ENCODE results near the gene NTM.

NTM gene

GRCh38 chr11:132289590-132290256, 919.3 kb downstream of the NTM start:
- DNase-seq (ENCODE audit: extremely low read depth, low read depth), result no peak

DNA sequence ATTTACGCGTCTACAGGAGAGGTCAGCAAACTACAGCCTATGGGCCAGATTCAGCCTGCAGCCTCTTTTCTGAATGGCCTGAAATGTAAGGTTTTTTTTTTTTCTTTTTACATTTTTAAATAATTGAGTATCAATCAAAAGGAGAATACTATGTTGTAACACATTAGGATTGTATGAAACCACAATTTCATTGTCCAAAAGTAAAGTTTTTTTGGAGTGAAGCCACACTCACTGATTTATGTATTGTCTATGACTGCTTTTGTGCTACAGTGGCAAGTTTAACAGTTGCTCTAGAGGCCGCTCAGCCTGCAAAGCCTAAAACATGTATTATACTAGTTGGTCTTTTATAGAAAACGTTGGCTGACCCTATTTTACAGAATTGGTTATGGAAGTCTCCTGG, 923.2 kb downstream of the NTM start:
- TF ChIP-seq, protein P1, sequence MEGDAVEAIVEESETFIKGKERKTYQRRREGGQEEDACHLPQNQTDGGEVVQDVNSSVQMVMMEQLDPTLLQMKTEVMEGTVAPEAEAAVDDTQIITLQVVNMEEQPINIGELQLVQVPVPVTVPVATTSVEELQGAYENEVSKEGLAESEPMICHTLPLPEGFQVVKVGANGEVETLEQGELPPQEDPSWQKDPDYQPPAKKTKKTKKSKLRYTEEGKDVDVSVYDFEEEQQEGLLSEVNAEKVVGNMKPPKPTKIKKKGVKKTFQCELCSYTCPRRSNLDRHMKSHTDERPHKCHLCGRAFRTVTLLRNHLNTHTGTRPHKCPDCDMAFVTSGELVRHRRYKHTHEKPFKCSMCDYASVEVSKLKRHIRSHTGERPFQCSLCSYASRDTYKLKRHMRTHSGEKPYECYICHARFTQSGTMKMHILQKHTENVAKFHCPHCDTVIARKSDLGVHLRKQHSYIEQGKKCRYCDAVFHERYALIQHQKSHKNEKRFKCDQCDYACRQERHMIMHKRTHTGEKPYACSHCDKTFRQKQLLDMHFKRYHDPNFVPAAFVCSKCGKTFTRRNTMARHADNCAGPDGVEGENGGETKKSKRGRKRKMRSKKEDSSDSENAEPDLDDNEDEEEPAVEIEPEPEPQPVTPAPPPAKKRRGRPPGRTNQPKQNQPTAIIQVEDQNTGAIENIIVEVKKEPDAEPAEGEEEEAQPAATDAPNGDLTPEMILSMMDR (IDR thresholded peaks at IDR 0.05; ENCODE audit: low read depth, low read length), result no peak

More at GRCh38 chr11:132289590-132290256, 919.3 kb downstream of the NTM start:
- TF ChIP-seq, protein P1 (IDR thresholded peaks at IDR 0.05; ENCODE audit: low read depth, low read length), result no peak

GRCh38 chr11:132296946-132297610, 926.7 kb downstream of the NTM start:
- TF ChIP-seq, protein P1 (IDR thresholded peaks at IDR 0.05; ENCODE audit: low read depth, low read length), result no peak
- no peak for DNase-seq (ENCODE audit: extremely low read depth, low read depth)

More for the DNA sequence above, 923.2 kb downstream of the NTM start:
- no peak for DNase-seq (ENCODE audit: extremely low read depth, low read depth)

GRCh38 chr11:132298357-132298756, 927.9 kb downstream of the NTM start:
- no peak for DNase-seq (ENCODE audit: extremely low read depth, low read depth)
- TF ChIP-seq, protein P1 (IDR thresholded peaks at IDR 0.05; ENCODE audit: low read depth, low read length), result no peak

- DNase-seq (ENCODE audit: extremely low read depth, low read depth), result no peak
- TF ChIP-seq, protein P1 (IDR thresholded peaks at IDR 0.05; ENCODE audit: low read depth, low read length), result peak; percentile 25; the same call in 1 of the 2 replicates
These were observed 929.9 kb downstream of the NTM start for GRCh38 chr11:132300283-132300682.

DNA sequence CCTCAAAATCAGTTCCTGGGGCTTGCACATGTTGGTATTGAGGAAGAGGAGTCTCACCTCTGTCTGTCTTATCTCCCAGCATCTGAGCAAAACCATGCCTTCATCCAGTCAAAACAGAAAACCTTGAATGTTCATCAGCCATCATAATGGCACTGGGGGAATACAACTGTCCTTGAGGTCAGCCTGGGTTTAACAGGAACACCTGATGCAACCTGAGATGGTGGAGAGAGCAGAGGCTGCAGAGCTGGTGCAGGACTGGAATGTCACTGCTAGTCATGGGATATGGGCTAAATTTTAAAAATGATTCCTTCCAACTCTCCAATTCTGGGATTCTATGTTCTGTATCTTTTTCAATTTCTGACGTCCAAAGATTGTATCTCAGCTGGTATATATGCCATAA, 931.0 kb downstream of the NTM start:
- TF ChIP-seq, protein P1 (IDR thresholded peaks at IDR 0.05; ENCODE audit: low read depth, low read length), result no peak

DNA sequence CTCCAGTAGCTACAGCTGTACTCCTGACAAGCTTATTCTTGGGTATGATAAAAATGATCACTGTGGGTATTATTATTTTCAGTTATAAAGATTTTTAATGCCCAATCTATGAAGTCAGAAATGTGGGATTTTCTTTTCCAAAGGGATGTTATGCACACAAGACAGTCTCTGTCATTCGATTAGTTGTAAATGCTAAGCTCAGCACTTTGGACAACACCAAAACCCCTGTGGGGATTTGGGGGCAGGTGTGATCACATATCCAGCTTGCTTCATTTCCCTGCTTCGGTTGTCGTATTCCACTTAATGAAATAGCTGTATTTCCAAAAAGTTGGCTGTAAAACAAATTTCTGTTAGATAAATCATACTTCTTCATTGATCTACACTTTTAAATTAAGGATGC, 931.5 kb downstream of the NTM start:
- TF ChIP-seq, protein P1 (IDR thresholded peaks at IDR 0.05; ENCODE audit: low read depth, low read length), result no peak
- DNase-seq (ENCODE audit: extremely low read depth, low read depth), result no peak

More for the DNA sequence above, 931.0 kb downstream of the NTM start:
- DNase-seq (ENCODE audit: extremely low read depth, low read depth), result no peak

All from AG09319 (cell line).